Measurements from ENCODE around the gene C22orf42.

GRCh38 chr22:32103658-32104315, 55.3 kb downstream of the C22orf42 start:
- TF ChIP-seq, protein P1, sequence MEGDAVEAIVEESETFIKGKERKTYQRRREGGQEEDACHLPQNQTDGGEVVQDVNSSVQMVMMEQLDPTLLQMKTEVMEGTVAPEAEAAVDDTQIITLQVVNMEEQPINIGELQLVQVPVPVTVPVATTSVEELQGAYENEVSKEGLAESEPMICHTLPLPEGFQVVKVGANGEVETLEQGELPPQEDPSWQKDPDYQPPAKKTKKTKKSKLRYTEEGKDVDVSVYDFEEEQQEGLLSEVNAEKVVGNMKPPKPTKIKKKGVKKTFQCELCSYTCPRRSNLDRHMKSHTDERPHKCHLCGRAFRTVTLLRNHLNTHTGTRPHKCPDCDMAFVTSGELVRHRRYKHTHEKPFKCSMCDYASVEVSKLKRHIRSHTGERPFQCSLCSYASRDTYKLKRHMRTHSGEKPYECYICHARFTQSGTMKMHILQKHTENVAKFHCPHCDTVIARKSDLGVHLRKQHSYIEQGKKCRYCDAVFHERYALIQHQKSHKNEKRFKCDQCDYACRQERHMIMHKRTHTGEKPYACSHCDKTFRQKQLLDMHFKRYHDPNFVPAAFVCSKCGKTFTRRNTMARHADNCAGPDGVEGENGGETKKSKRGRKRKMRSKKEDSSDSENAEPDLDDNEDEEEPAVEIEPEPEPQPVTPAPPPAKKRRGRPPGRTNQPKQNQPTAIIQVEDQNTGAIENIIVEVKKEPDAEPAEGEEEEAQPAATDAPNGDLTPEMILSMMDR (IDR thresholded peaks at IDR 0.05) = no peak
- TF ChIP-seq POLR2AphosphoS5 (IDR thresholded peaks at IDR 0.05; ENCODE audit: insufficient read depth in 1 of 2, low read depth in 1 of 2) (no peak), POLR2A (IDR thresholded peaks at IDR 0.05) (no peak)
